ENCODE results near the gene ESPL1. TPM values are rescaled to one million over a fixed set of nuclear protein-coding genes. Genes with fewer than 3 reads are reported as not detected.

ESPL1 gene
- total and polyA plus RNA-seq, 2 donors (not counting 1 experiment from before 2014, with no cell fraction given), result 1.4 to 1.8 TPM

GRCh38 chr12:53289891-53290290 lies 21.8 kb downstream of the ESPL1 start:
- Histone ChIP-seq H3K79me2 (ENCODE audit: control insufficient read depth, insufficient read depth, low read length) (no peaks in the 10 kb centered on the region), H3K27me3 (ENCODE audit: control insufficient read depth, insufficient read depth, low read length) (no peaks in the 10 kb centered on the region), H3K36me3 (ENCODE audit: control insufficient read depth, insufficient read depth, low read length) (peaks cover 19% of the 10 kb centered on the region), H3K9ac (ENCODE audit: insufficient read depth, low read length) (no peak overlapping the region), H2AFZ (ENCODE audit: low read length) (no peak overlapping the region), H3K4me2 (ENCODE audit: extremely low read depth, insufficient read depth, low read length) (no peak overlapping the region), H3K27ac (ENCODE audit: insufficient read depth, low read length) (peak overlapping the region; percentile 56), H3K4me3 (replicated peaks in 1 of 4; ENCODE audit: control extremely low read depth in 1 of 4, insufficient read depth in 1 of 4, low read depth in 3 of 4, low read length in 4 of 4) (no peak overlapping the region), H3K4me1 (ENCODE audit: control insufficient read depth, extremely low read depth, insufficient read depth, low read length) (peaks cover 17% of the 10 kb centered on the region), H3K9me3 (ENCODE audit: control insufficient read depth, insufficient read depth, low read depth, low read length) (no peaks in the 10 kb centered on the region), H4K20me1 (ENCODE audit: control insufficient read depth, extremely low read depth, insufficient read depth, low read length) (no peaks in the 10 kb centered on the region)
- TF ChIP-seq EZH2 (IDR thresholded peaks at IDR 0.05; ENCODE audit: low read length, missing control alignments), result no peak
- TF ChIP-seq, protein P1, sequence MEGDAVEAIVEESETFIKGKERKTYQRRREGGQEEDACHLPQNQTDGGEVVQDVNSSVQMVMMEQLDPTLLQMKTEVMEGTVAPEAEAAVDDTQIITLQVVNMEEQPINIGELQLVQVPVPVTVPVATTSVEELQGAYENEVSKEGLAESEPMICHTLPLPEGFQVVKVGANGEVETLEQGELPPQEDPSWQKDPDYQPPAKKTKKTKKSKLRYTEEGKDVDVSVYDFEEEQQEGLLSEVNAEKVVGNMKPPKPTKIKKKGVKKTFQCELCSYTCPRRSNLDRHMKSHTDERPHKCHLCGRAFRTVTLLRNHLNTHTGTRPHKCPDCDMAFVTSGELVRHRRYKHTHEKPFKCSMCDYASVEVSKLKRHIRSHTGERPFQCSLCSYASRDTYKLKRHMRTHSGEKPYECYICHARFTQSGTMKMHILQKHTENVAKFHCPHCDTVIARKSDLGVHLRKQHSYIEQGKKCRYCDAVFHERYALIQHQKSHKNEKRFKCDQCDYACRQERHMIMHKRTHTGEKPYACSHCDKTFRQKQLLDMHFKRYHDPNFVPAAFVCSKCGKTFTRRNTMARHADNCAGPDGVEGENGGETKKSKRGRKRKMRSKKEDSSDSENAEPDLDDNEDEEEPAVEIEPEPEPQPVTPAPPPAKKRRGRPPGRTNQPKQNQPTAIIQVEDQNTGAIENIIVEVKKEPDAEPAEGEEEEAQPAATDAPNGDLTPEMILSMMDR (conservative IDR thresholded peaks at IDR 0.05 in 1 of 2, IDR thresholded peaks at IDR 0.05 in 1 of 2; ENCODE audit: low read depth in 1 of 2, low read length in 2 of 2), result no peak
- DNase-seq (ENCODE audit: low read depth in 2 of 2), result peak; percentile 22 to 23

DNA sequence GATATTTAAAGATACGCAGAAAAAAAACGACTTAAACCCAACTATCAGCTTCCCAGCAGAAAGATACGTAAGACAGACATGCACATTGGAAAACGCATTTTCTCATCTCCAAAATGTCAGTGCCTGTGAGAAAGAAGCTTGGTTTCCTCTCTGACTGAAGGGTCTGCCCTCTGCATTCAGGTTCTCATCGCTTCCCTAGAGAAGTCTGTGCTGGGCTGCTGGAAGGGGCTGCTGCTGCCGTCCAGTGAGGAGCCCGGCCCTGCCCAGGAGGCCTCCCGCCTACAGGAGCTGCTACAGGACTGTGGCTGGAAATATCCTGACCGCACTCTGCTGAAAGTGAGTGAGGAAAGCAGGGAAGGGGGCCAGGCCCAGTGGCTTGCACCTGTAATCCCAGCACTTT lies 22.6 kb downstream of the ESPL1 start:
- Histone ChIP-seq H4K20me1 (ENCODE audit: control insufficient read depth, extremely low read depth, insufficient read depth, low read length) (no peaks in the 10 kb centered on the region), H3K36me3 (ENCODE audit: control insufficient read depth, insufficient read depth, low read length) (peaks cover 19% of the 10 kb centered on the region), H3K4me2 (ENCODE audit: extremely low read depth, insufficient read depth, low read length) (no peak overlapping the region), H3K27ac (ENCODE audit: insufficient read depth, low read length) (peak overlapping the region; percentile 56), H2AFZ (ENCODE audit: low read length) (peak overlapping the region; percentile 52), H3K27me3 (ENCODE audit: control insufficient read depth, insufficient read depth, low read length) (no peaks in the 10 kb centered on the region), H3K79me2 (ENCODE audit: control insufficient read depth, insufficient read depth, low read length) (peaks cover 3% of the 10 kb centered on the region), H3K4me3 (replicated peaks in 1 of 4; ENCODE audit: control extremely low read depth in 1 of 4, insufficient read depth in 1 of 4, low read depth in 3 of 4, low read length in 4 of 4) (no peak overlapping the region), H3K9ac (ENCODE audit: insufficient read depth, low read length) (no peak overlapping the region), H3K4me1 (ENCODE audit: control insufficient read depth, extremely low read depth, insufficient read depth, low read length) (peaks cover 20% of the 10 kb centered on the region), H3K9me3 (ENCODE audit: control insufficient read depth, insufficient read depth, low read depth, low read length) (no peaks in the 10 kb centered on the region)
- DNase-seq (ENCODE audit: low read depth in 2 of 2), result peak; percentile 24 to 52
- TF ChIP-seq, protein P1 (conservative IDR thresholded peaks at IDR 0.05 in 1 of 2, IDR thresholded peaks at IDR 0.05 in 1 of 2; ENCODE audit: low read depth in 1 of 2, low read length in 2 of 2), result no peak
- TF ChIP-seq EZH2 (IDR thresholded peaks at IDR 0.05; ENCODE audit: low read length, missing control alignments), result no peak

DNA sequence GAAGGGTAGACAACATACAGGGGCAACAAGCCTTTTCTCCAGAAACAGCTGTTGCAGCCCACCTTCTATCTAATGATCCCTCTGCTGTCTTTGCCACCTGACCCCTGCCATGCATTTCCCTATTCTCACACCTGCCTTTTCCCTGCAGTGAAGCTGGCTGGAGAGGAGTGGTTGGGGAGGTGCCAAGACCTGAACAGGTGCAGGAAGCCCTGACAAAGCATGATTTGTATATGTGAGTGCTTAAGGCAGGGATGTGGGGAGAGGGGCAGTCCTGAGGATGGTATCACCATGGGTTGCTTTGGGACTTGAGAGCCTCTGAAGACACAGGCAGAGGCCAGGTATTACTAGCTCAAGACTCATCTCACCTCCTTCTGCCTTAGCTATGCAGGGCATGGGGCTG lies 24.3 kb downstream of the ESPL1 start:
- DNase-seq (ENCODE audit: low read depth in 2 of 2), result no peak
- no peaks in the 10 kb centered on the region for H3K9me3 ChIP-seq (ENCODE audit: control insufficient read depth, insufficient read depth, low read depth, low read length)
- peaks cover 14% of the 10 kb centered on the region for H3K36me3 ChIP-seq (ENCODE audit: control insufficient read depth, insufficient read depth, low read length)
- H3K79me2 ChIP-seq (ENCODE audit: control insufficient read depth, insufficient read depth, low read length), result peaks cover 21% of the 10 kb centered on the region
- TF ChIP-seq, protein P1 (conservative IDR thresholded peaks at IDR 0.05 in 1 of 2, IDR thresholded peaks at IDR 0.05 in 1 of 2; ENCODE audit: low read depth in 1 of 2, low read length in 2 of 2), result no peak
- TF ChIP-seq EZH2 (IDR thresholded peaks at IDR 0.05; ENCODE audit: low read length, missing control alignments), result no peak
- no peak overlapping the region for H3K9ac ChIP-seq (ENCODE audit: insufficient read depth, low read length)
- H3K27me3 ChIP-seq (ENCODE audit: control insufficient read depth, insufficient read depth, low read length), result no peaks in the 10 kb centered on the region
- no peak overlapping the region for H3K27ac ChIP-seq (ENCODE audit: insufficient read depth, low read length)
- no peaks in the 10 kb centered on the region for H4K20me1 ChIP-seq (ENCODE audit: control insufficient read depth, extremely low read depth, insufficient read depth, low read length)
- H2AFZ ChIP-seq (ENCODE audit: low read length), result no peak overlapping the region
- peaks cover 23% of the 10 kb centered on the region for H3K4me1 ChIP-seq (ENCODE audit: control insufficient read depth, extremely low read depth, insufficient read depth, low read length)
- H3K4me2 ChIP-seq (ENCODE audit: extremely low read depth, insufficient read depth, low read length), result no peak overlapping the region
- H3K4me3 ChIP-seq (replicated peaks in 1 of 4; ENCODE audit: control extremely low read depth in 1 of 4, insufficient read depth in 1 of 4, low read depth in 3 of 4, low read length in 4 of 4), result no peak overlapping the region

Data from fibroblast of lung (primary cell).